Measurements from ENCODE around the gene PCDHGA1.
"Not testable (repeated sequence)": the region's sequence is repeated elsewhere in the genome, so short reads cannot be mapped to it uniquely, and the experiment has no call there.

Gene PCDHGA1

GRCh38 chr5:141398608-141399007 is 68.3 kb downstream of the PCDHGA1 start:
- H3K9me3 ChIP-seq (ENCODE audit: control insufficient read depth in 2 of 2, low read length in 2 of 2), result peaks cover 16 to 71% of the 10 kb centered on the region in 2 donors
- peak overlapping the region; percentile 55 to 62 for H3K4me3 ChIP-seq (ENCODE audit: low read length in 2 of 2)
- no peaks in the 10 kb centered on the region for H3K27me3 ChIP-seq (ENCODE audit: control insufficient read depth in 1 of 2, insufficient read depth in 2 of 2, low read length in 2 of 2)
- H3K27ac ChIP-seq (ENCODE audit: low read length), result no peak overlapping the region
- no peak overlapping the region for H3K9ac ChIP-seq (ENCODE audit: low read length in 2 of 2)
- H3K36me3 ChIP-seq (ENCODE audit: control insufficient read depth in 2 of 2, insufficient read depth in 2 of 2, low read length in 2 of 2), result peaks cover 0 to 2% of the 10 kb centered on the region in 2 donors
- no peaks in the 10 kb centered on the region for H3K4me1 ChIP-seq (ENCODE audit: control insufficient read depth, insufficient read depth, low read length)

DNA sequence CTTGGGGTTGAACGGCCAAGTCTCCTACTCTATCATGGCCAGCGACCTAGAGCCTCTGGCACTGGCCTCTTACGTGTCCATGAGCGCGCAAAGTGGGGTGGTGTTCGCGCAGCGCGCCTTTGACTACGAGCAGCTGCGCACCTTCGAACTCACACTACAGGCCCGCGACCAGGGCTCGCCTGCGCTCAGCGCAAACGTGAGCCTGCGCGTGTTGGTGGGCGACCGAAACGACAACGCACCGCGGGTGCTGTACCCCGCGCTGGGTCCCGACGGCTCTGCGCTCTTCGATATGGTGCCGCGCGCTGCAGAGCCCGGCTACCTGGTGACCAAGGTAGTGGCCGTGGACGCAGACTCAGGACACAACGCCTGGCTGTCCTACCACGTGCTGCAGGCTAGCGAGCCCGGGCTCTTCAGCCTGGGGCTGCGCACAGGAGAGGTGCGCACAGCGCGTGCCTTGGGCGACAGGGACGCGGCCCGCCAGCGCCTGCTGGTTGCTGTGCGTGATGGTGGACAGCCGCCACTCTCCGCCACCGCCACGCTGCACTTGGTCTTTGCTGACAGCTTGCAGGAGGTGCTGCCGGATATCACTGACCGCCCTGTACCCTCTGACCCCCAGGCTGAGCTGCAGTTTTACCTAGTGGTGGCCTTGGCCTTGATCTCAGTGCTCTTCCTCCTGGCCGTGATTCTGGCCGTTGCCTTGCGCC is 69.4 kb downstream of the PCDHGA1 start:
- no peak overlapping the region for H3K9ac ChIP-seq (ENCODE audit: low read length in 2 of 2)
- no peak overlapping the region for H3K27ac ChIP-seq (ENCODE audit: low read length)
- peak overlapping the region; percentile 48 to 49 for H3K4me3 ChIP-seq (ENCODE audit: low read length in 2 of 2)
- no peaks in the 10 kb centered on the region for H3K27me3 ChIP-seq (ENCODE audit: control insufficient read depth in 1 of 2, insufficient read depth in 2 of 2, low read length in 2 of 2)
- H3K4me1 ChIP-seq (ENCODE audit: control insufficient read depth, insufficient read depth, low read length), result no peaks in the 10 kb centered on the region
- H3K36me3 ChIP-seq (ENCODE audit: control insufficient read depth in 2 of 2, insufficient read depth in 2 of 2, low read length in 2 of 2), result peaks cover 0 to 2% of the 10 kb centered on the region in 2 donors
- H3K9me3 ChIP-seq (ENCODE audit: control insufficient read depth in 2 of 2, low read length in 2 of 2), result peaks cover 19 to 73% of the 10 kb centered on the region in 2 donors

GRCh38 chr5:141402553-141403243 is 72.4 kb downstream of the PCDHGA1 start, which contains the start of gene PCDHGA9:
TSS of gene PCDHGA9 (plus strand) at chr5:141402778. CDS start at chr5:141402953, 175 bp downstream.
- Histone ChIP-seq H3K9ac (ENCODE audit: low read length in 2 of 2) (no peak within 1 kb of the TSS), H3K4me1 (ENCODE audit: control insufficient read depth, insufficient read depth, low read length) (no peaks in the 10 kb centered on the region), H3K9me3 (ENCODE audit: control insufficient read depth in 2 of 2, low read length in 2 of 2) (peaks cover 21 to 74% of the 10 kb centered on the region in 2 donors), H3K27ac (ENCODE audit: low read length) (no peak within 1 kb of the TSS), H3K27me3 (ENCODE audit: control insufficient read depth in 1 of 2, insufficient read depth in 2 of 2, low read length in 2 of 2) (no peaks in the 10 kb centered on the region), H3K4me3 (ENCODE audit: low read length in 2 of 2) (peak within 1 kb of the TSS; percentile 60 to 65), H3K36me3 (ENCODE audit: control insufficient read depth in 2 of 2, insufficient read depth in 2 of 2, low read length in 2 of 2) (no peaks in the 10 kb centered on the region)

- Histone ChIP-seq H3K4me1 (ENCODE audit: control insufficient read depth, insufficient read depth, low read length) (no peaks in the 10 kb centered on the region), H3K27ac (ENCODE audit: low read length) (no peak overlapping the region), H3K9ac (ENCODE audit: low read length in 2 of 2) (no peak overlapping the region), H3K27me3 (ENCODE audit: control insufficient read depth in 1 of 2, insufficient read depth in 2 of 2, low read length in 2 of 2) (no peaks in the 10 kb centered on the region), H3K4me3 (ENCODE audit: low read length in 2 of 2) (peak overlapping the region; percentile 60 to 65), H3K36me3 (ENCODE audit: control insufficient read depth in 2 of 2, insufficient read depth in 2 of 2, low read length in 2 of 2) (no peaks in the 10 kb centered on the region), H3K9me3 (ENCODE audit: control insufficient read depth in 2 of 2, low read length in 2 of 2) (peaks cover 21 to 78% of the 10 kb centered on the region in 2 donors)
These were observed 73.1 kb downstream of the PCDHGA1 start for GRCh38 chr5:141403387-141403786.

DNA sequence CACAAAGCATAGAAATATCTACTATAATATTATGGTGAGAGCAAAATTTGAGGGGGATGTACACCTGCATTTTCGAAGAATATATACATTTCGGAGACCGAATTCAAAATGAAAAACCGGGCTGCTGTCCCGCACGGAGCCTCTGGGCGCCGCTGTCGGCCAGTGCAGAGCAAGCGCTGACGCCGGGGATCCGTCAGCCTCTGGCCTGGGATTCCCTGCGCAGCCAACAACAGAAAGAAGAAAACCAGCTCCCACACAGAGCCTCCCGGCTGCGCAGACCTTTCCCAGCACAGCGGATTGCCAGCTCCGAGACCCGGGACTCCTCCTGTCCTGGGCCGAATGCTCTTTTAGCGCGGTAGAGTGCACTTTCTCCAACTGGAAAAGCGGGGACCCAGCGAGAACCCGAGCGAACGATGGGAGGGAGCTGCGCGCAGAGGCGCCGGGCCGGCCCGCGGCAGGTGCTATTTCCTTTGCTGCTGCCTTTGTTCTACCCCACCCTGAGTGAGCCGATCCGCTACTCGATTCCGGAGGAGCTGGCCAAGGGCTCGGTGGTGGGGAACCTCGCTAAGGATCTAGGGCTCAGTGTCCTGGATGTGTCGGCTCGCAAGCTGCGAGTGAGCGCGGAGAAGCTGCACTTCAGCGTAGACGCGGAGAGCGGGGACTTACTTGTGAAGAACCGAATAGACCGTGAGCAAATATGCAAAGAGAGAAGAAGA is 77.6 kb downstream of the PCDHGA1 start, which contains the start of gene PCDHGB6:
TSS of gene PCDHGB6 (plus strand) at position 232 of the 716 bp plus-strand sequence. CDS start at position 414, 182 bp downstream.
- Histone ChIP-seq H3K4me3 (ENCODE audit: low read length in 2 of 2) (peak within 1 kb of the TSS; percentile 33 to 40), H3K9me3 (ENCODE audit: control insufficient read depth in 2 of 2, low read length in 2 of 2) (peaks cover 34 to 78% of the 10 kb centered on the region in 2 donors)
- H3K27ac ChIP-seq (ENCODE audit: low read length); H3K36me3 ChIP-seq (ENCODE audit: control insufficient read depth in 2 of 2, insufficient read depth in 2 of 2, low read length in 2 of 2); H3K4me1 ChIP-seq (ENCODE audit: control insufficient read depth, insufficient read depth, low read length); H3K27me3 ChIP-seq (ENCODE audit: control insufficient read depth in 1 of 2, insufficient read depth in 2 of 2, low read length in 2 of 2); H3K9ac ChIP-seq (ENCODE audit: low read length in 2 of 2): not testable (repeated sequence)

DNA sequence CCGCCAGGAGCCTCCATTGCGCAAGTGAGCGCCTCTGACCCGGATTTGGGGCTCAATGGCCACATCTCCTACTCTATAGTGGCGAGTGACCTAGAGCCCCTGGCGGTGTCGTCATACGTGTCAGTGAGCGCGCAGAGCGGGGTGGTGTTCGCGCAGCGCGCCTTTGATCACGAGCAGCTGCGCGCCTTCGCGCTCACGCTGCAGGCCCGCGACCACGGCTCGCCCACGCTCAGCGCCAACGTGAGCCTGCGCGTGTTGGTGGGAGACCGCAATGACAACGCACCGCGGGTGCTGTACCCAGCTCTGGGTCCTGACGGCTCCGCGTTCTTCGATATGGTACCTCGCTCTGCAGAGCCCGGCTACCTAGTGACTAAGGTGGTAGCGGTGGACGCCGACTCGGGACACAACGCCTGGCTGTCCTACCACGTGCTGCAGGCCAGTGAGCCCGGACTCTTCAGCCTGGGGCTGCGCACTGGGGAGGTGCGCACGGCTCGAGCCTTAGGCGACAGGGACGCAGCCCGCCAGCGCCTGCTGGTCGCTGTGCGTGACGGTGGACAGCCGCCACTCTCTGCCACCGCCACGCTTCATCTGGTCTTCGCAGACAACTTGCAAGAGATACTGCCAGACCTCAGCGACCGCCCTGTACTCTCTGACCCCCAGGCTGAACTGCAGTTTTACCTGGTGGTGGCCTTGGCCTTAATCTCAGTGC is 79.4 kb downstream of the PCDHGA1 start:
- H3K9me3 ChIP-seq (ENCODE audit: control insufficient read depth in 2 of 2, low read length in 2 of 2), result peaks cover 34 to 78% of the 10 kb centered on the region in 2 donors
- H3K9ac ChIP-seq (ENCODE audit: low read length in 2 of 2), result no peak overlapping the region
- H3K27ac ChIP-seq (ENCODE audit: low read length), result no peak overlapping the region
- H3K4me3 ChIP-seq (ENCODE audit: low read length in 2 of 2), result peak overlapping the region; percentile 29 to 35
- H3K4me1 ChIP-seq (ENCODE audit: control insufficient read depth, insufficient read depth, low read length), result no peaks in the 10 kb centered on the region
- no peaks in the 10 kb centered on the region for H3K27me3 ChIP-seq (ENCODE audit: control insufficient read depth in 1 of 2, insufficient read depth in 2 of 2, low read length in 2 of 2)
- H3K36me3 ChIP-seq (ENCODE audit: control insufficient read depth in 2 of 2, insufficient read depth in 2 of 2, low read length in 2 of 2), result peaks cover 2 to 6% of the 10 kb centered on the region in 2 donors

GRCh38 chr5:141411575-141411974 is 81.3 kb downstream of the PCDHGA1 start:
- H3K36me3 ChIP-seq (ENCODE audit: control insufficient read depth in 2 of 2, insufficient read depth in 2 of 2, low read length in 2 of 2), result peaks cover 2 to 6% of the 10 kb centered on the region in 2 donors
- no peak overlapping the region for H3K27ac ChIP-seq (ENCODE audit: low read length)
- no peaks in the 10 kb centered on the region for H3K4me1 ChIP-seq (ENCODE audit: control insufficient read depth, insufficient read depth, low read length)
- H3K9ac ChIP-seq (ENCODE audit: low read length in 2 of 2), result no peak overlapping the region
- peak overlapping the region; percentile 40 to 44 for H3K4me3 ChIP-seq (ENCODE audit: low read length in 2 of 2)
- peaks cover 28 to 61% of the 10 kb centered on the region in 2 donors for H3K9me3 ChIP-seq (ENCODE audit: control insufficient read depth in 2 of 2, low read length in 2 of 2)
- no peaks in the 10 kb centered on the region for H3K27me3 ChIP-seq (ENCODE audit: control insufficient read depth in 1 of 2, insufficient read depth in 2 of 2, low read length in 2 of 2)

DNA sequence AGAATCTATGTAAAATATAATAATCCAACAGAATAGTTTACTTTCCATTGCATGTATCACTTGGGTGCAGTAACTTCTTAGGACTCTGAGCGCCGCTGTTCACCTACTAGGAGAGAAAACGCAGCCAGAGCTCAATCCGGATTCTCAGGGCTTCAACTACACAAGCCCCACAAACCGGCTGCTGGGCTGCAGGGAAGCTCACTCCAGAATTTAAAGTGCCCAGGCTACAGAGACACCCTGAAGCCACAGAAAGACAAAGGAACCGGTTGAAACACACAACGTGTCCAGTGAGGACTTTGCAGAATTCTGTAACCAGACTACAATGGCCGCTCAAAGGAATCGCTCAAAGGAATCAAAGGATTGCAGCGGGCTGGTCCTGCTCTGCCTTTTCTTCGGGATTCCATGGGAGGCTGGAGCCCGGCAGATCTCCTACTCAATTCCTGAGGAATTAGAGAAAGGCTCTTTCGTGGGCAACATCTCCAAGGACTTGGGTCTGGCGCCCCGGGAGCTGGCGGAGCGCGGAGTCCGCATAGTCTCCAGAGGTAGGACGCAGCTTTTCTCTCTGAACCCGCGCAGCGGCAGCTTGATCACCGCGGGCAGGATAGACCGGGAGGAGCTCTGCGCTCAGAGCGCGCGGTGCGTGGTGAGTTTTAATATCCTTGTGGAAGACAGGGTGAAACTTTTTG is 82.7 kb downstream of the PCDHGA1 start, which contains the start of gene PCDHGA10:
TSS of gene PCDHGA10 (plus strand) at position 134 of the 686 bp plus-strand sequence. CDS start at position 323, 189 bp downstream.
- H3K36me3 ChIP-seq (ENCODE audit: control insufficient read depth in 2 of 2, insufficient read depth in 2 of 2, low read length in 2 of 2), result peaks cover 2 to 6% of the 10 kb centered on the region in 2 donors
- H3K27ac ChIP-seq (ENCODE audit: low read length), result no peak within 1 kb of the TSS
- H3K4me3 ChIP-seq (ENCODE audit: low read length in 2 of 2), result peak within 1 kb of the TSS; percentile 44 to 47
- H3K27me3 ChIP-seq (ENCODE audit: control insufficient read depth in 1 of 2, insufficient read depth in 2 of 2, low read length in 2 of 2), result no peaks in the 10 kb centered on the region
- no peak within 1 kb of the TSS for H3K9ac ChIP-seq (ENCODE audit: low read length in 2 of 2)
- H3K9me3 ChIP-seq (ENCODE audit: control insufficient read depth in 2 of 2, low read length in 2 of 2), result peaks cover 28 to 58% of the 10 kb centered on the region in 2 donors
- no peaks in the 10 kb centered on the region for H3K4me1 ChIP-seq (ENCODE audit: control insufficient read depth, insufficient read depth, low read length)

DNA sequence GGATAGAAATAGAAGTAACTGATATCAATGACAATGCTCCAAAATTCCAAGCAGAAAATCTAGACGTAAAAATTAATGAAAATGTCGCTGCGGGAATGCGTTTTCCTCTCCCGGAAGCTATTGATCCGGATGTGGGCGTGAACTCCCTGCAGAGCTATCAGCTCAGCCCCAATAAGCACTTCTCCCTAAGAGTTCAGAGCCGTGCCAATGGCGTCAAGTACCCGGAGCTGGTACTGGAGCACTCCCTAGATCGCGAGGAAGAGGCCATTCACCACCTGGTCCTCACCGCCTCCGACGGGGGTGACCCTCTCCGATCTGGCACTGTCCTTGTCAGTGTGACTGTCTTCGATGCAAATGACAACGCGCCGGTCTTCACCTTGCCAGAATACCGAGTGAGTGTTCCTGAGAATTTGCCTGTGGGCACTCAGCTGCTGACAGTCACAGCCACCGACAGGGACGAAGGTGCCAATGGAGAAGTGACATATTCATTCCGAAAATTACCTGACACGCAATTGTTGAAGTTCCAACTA is 83.3 kb downstream of the PCDHGA1 start:
- H3K4me1 ChIP-seq (ENCODE audit: control insufficient read depth, insufficient read depth, low read length), result no peaks in the 10 kb centered on the region
- H3K27ac ChIP-seq (ENCODE audit: low read length), result no peak overlapping the region

More for the DNA sequence above, 83.3 kb downstream of the PCDHGA1 start:
- H3K9me3 ChIP-seq (ENCODE audit: control insufficient read depth in 2 of 2, low read length in 2 of 2), result peaks cover 32 to 58% of the 10 kb centered on the region in 2 donors
- H3K36me3 ChIP-seq (ENCODE audit: control insufficient read depth in 2 of 2, insufficient read depth in 2 of 2, low read length in 2 of 2), result peaks cover 2 to 7% of the 10 kb centered on the region in 2 donors
- peak overlapping the region; percentile 18 to 47 for H3K4me3 ChIP-seq (ENCODE audit: low read length in 2 of 2)
- no peaks in the 10 kb centered on the region for H3K27me3 ChIP-seq (ENCODE audit: control insufficient read depth in 1 of 2, insufficient read depth in 2 of 2, low read length in 2 of 2)
- no peak overlapping the region for H3K9ac ChIP-seq (ENCODE audit: low read length in 2 of 2)
